Kidney epithelial cell (primary cell): ENCODE measurements around the gene IL22RA1. TPM values are rescaled to one million over a fixed set of nuclear protein-coding genes. Genes with fewer than 3 reads are reported as not detected.

ENCODE experiments used
- DNase-seq: peaks from one replicate; pipeline ENCODE4 v3.0.0-alpha.2; 2010; ENCODE audit warnings: low read depth
- H3K27me3 ChIP-seq: 2 replicates; pipeline ENCODE4 v1.6.0; 2011; ENCODE audit warnings: low read length; ENCODE audit not compliant: control insufficient read depth, insufficient read depth
- H3K36me3 ChIP-seq: 2 replicates; pipeline ENCODE4 v1.5.1; 2011; ENCODE audit warnings: low read length; ENCODE audit not compliant: control insufficient read depth, insufficient read depth
- H3K4me3 ChIP-seq: 2 replicates; pipeline ENCODE4 v1.5.1; 2011; ENCODE audit warnings: low read depth, mild to moderate bottlenecking, control low read depth, low read length
- total RNA-seq: library from RNA; depleted of rRNA; stranded (reverse); fragments of >200 nt; gene quantifications from 2 replicates; pipeline ENCODE4 v1.2.3, GENCODE V29; 2015
- TF ChIP-seq, protein P1 (sequence below): IDR thresholded peaks from 2 replicates; pipeline ENCODE4 v1.5.1; 2011; ENCODE audit warnings: mild to moderate bottlenecking, moderate library complexity, low read length, control low read depth, inconsistent platforms; ENCODE audit not compliant: insufficient read depth, poor library complexity, severe bottlenecking

Gene IL22RA1
- total RNA-seq, 1 donor from 2014 or later, result 0.21 TPM

DNA sequence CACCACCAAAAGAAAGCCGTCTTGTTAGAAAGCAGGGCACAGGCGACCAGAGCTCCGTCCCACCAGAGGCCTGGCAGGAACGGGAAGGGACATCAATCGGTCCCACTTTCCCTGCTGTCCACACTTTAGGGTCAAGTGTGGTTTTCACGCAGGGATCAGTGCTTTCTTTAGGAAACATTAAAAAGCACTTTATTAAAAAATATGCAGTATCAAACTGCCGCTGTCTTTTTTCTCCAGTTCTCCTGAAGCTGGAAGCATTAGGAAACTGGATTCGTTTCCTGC, 43.7 kb upstream of the IL22RA1 start:
- DNase-seq, result no peak
- Histone ChIP-seq H3K36me3 (no peaks in the 10 kb centered on the region), H3K27me3 (no peaks in the 10 kb centered on the region), H3K4me3 (peak overlapping the region; percentile 59)
- TF ChIP-seq, protein P1, sequence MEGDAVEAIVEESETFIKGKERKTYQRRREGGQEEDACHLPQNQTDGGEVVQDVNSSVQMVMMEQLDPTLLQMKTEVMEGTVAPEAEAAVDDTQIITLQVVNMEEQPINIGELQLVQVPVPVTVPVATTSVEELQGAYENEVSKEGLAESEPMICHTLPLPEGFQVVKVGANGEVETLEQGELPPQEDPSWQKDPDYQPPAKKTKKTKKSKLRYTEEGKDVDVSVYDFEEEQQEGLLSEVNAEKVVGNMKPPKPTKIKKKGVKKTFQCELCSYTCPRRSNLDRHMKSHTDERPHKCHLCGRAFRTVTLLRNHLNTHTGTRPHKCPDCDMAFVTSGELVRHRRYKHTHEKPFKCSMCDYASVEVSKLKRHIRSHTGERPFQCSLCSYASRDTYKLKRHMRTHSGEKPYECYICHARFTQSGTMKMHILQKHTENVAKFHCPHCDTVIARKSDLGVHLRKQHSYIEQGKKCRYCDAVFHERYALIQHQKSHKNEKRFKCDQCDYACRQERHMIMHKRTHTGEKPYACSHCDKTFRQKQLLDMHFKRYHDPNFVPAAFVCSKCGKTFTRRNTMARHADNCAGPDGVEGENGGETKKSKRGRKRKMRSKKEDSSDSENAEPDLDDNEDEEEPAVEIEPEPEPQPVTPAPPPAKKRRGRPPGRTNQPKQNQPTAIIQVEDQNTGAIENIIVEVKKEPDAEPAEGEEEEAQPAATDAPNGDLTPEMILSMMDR, result no peak

DNA sequence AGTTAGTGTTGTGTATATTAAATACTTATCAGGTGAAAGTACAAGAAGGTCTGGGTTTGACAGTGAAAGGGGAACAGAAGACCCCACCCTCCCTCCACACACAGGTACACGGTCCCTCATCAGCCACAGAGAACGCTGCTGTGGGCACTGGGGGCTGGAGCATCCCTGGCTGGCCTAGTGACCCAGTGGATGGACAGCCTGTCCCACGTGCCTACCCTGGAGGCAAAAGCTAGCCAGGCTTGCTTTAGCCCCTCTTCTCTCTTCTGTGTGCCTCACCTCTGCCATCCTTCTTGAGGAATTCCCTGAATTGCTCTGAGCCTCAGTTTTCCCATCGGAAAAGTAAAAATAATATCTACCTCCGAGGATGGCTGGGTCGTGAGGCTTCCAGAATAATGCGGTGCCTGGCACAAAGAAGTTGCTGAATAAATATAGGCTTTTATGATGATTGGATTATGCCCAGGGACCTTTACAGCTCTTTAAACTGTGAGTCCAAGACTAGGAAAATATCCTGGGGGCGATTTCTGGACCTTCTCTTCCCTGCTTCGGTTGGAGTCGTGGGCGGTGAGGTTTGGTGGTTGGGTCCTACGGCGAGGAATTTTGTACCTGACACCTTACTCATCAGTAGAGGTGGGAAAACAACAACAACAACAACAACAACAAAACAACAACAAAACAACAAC, 43.2 kb upstream of the IL22RA1 start:
- TF ChIP-seq, protein P1, result no peak
- Histone ChIP-seq H3K4me3 (peak overlapping the region; percentile 59), H3K36me3 (no peaks in the 10 kb centered on the region), H3K27me3 (no peaks in the 10 kb centered on the region)
- no peak for DNase-seq

DNA sequence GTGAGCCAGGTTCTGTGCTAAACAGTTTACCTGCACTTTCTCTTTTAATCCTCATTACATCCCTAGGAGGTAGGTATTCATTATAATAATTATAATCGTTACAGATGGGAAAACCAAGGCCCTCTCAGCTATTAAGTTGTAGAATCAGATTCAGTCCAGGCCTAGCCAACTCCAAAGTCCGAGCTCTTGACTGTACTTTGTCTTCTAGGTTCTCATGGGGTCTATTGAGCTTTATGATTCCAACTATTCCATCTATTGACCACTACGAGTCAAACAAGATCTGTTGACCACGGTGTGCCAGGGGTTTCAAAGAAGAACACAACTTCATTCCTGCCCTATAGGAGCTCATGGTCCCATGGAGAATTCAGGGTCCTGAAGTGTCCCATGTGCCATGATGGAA, 42.1 kb upstream of the IL22RA1 start:
- H3K36me3 ChIP-seq, result no peaks in the 10 kb centered on the region
- H3K27me3 ChIP-seq, result no peaks in the 10 kb centered on the region
- H3K4me3 ChIP-seq, result no peak overlapping the region
- TF ChIP-seq, protein P1, result no peak
- no peak for DNase-seq

DNA sequence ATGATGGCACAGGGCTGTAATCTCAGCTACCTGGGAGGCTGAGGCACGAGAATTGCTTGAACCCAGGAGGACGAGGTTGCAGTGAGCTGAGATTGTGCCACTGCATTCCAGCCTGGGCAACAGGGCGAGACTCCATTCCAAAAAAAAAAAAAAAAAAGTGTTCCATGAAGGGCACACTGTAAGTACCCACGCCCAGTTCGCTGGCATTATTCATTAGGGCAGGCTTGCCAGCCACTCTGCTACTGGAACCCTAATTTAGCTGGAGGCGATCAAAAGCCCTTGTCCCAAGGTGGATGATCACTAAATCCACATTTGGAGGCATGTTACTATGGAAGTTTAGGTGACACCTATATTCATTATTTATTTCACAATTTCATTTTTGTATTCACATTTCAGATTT, 39.1 kb upstream of the IL22RA1 start:
- DNase-seq, result no peak
- Histone ChIP-seq H3K36me3 (no peaks in the 10 kb centered on the region), H3K4me3 (no peak overlapping the region), H3K27me3 (no peaks in the 10 kb centered on the region)
- TF ChIP-seq, protein P1, result no peak

DNA sequence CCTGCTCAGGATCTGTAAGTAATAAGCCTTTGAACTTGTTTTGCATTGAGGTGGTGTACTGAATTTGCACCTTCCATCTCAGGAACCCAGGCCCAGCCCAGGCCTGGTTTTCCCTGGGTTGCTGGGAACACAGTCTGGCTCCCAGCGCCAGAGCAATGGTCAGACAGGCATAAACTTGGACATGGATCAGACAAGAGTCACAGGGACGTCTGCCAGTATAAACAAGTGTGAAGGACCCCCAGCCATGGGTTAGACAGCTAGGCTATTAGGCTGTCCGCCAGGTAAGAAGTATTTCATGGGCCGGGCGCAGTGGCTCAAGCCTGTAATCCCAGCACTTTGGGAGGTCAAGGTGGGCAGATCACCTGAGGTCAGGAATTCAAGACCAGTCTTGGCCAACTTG, 38.7 kb upstream of the IL22RA1 start:
- Histone ChIP-seq H3K36me3 (no peaks in the 10 kb centered on the region), H3K4me3 (no peak overlapping the region), H3K27me3 (no peaks in the 10 kb centered on the region)
- DNase-seq, result no peak
- TF ChIP-seq, protein P1, result no peak

DNA sequence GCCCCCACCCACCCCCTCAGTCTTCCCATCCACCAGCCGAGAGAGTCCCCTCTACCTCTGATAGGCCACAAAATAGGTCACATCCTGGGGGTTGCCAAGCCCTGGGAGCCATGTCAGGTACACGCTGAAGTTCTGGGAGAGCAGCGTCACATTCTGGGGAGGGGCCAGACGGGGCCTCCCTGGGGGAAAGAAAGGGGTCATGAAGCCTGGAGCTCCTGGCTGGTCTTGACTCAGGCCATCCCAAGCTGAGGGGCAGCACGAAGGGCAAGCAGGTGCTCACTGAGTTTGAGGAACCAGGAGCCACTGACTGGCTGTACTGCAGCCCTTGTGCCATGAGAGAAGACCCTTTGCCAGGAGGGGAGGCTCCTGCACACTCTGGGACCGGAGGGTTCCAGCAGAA, 37.7 kb upstream of the IL22RA1 start:
- no peaks in the 10 kb centered on the region for H3K36me3 ChIP-seq
- H3K27me3 ChIP-seq, result no peaks in the 10 kb centered on the region
- TF ChIP-seq, protein P1, result no peak
- no peak for DNase-seq
- H3K4me3 ChIP-seq, result no peak overlapping the region
